ENCODE data around the gene DDX1.
A peak's percentile ranks its signal among the peaks of the same experiment; 100 is the strongest.

DDX1 gene

GRCh38 chr2:15562354-15563031, 29.2 kb upstream of the DDX1 start:
- no peak for DNase-seq

DNA sequence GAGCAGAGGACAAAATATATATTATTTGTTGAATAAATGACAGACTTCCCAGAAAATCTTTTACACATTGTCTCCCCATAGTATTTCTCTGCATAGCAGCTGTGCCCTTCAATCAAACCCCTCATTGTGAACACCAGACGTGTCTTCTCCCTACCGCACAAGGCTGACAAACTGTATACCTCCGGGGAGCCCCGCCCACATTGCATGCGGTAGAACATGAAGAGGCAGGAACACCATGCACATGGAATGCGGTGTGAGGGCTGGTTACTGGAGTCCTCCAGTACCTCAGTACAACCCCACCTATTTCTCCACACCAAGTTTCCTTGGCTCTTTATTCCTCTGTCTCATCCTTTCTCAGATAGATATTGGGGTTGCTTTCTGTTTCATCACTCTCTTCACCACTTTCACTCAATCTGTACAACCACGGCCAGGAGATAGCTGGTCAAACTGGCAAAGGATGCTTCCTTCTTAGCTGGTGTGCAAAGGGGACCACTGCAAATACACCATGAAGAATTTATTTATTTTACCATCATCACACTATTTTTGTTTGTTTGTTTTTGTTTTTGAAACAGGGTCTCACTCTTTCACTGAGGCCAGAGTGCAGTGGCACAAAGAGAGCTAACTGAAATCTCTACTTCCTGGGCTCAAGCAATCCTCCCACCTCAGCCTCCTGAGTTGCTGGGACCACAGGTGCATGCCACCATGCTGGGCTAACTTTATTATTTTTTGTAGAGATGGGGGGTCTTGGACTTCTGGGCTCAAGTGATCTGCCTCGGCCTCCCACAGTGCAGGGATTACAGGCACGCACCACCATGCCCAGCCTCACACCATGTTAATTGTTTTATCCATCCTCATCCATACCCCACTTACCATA, 28.2 kb upstream of the DDX1 start:
- no peak for DNase-seq

DNA sequence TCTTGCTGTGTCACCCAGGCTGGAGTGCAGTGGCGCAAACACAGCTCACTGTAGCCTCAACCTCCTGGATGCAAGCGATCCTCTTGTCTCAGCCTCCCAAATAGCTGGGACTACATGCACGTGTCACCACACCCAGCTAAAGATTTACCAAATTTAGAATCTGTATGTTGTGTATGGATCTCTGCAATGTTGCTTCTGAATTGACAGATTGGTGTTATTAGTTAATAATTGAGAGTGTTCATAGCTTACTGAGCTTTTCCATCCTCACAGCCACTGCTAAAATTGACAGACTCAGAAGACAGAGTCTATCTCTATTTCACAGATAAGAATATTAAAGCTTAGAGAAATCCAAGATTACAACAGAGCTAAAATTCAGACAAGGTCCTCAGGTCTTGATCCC, 26.3 kb upstream of the DDX1 start:
- DNase-seq: no peak

- DNase-seq: no peak
Measured at GRCh38 chr2:15565994-15566671, 25.5 kb upstream of the DDX1 start.

DNA sequence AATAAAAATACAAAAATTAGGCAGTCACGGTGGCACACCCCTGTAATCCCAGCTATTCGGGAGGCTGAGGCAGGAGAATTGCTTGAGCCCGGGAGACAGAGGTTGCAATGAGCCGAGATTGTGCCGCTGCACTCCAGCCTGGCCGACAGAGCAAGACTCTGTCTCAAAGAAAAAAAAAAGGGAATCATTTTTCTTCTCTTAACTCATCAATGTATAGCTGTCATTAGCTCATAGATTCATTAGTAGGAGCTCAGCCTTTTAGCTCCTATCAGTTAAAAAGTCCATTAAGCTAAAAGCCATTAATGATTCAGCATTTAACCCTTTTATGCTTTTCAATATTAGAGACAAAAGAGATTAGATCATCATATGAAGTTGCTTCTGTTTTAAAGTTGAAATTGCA, 24.8 kb upstream of the DDX1 start:
- no peak for DNase-seq

GRCh38 chr2:15568874-15569273, 22.8 kb upstream of the DDX1 start:
- DNase-seq: no peak

GRCh38 chr2:15570104-15570503, 21.6 kb upstream of the DDX1 start:
- DNase-seq: no peak

DNA sequence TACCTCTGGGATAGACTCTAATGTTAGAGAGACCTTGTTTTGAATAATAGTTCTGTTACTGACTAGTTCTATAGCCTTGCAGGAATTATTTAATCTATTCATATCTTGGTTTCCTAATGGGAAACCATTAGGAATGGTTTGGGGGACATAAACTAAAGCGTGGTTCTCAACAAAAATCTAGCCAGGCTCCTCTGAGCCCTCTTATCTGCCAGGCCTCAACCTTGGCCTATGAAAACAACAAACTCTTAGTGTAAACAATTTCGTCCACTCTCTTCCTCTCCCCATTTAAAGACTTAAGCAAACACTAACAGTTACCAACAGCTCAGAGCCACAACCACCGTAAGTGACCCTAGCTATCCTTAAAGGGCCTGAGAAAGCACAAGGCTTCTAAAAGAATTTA, 19.9 kb upstream of the DDX1 start:
- no peak for DNase-seq

DNA sequence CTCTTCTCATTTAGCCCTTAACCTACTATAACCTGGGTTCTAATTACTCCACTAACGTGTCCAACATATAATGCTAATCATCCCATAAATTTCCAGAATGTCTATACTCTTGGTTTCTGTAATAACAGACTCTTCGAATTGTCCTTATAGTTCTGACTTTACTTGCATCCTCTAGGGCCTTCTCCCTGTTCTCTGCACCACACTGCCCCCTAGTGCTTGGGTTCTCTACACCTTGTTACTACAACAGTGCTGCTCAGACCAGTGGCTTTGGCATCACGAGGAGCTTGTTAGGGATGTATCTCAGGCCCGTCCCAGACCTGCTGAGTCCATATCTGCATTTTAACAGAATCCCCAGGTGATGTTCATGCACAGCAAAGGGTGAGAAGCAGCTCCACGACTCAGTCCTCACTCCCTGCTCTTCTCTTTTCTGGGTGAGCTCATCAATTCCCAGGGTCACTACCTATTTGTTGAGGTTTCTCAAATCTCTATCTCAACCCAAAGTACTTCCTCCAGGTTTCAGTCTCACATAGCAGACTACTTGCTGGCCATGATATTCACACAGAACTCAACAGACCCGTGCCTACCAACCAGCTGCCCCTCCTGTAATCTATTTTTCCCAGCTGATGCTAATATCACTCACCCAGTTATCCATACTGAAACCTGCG, 14.5 kb upstream of the DDX1 start:
- peak; percentile 87 to 93 for DNase-seq

- no peak for DNase-seq
Measured at GRCh38 chr2:15579641-15580040, 12.0 kb upstream of the DDX1 start.

DNA sequence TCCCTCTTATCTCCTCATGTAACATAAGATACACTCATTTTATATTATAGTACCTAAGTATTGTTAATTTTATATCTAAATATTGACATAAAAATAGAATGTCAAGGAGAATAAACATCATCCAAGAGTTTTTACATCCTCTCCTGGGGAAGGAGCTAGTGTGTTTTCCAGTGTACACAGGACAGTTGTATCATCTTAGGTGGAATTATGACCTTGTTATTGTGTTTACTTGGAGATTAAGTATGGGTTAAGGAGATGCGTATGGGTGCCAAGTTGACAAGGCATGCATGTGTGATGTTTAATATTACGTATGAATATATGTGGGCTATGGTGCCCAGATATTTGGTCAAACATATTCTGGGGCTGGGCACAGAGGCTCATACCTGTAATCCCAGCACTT, 11.2 kb upstream of the DDX1 start:
- no peak for DNase-seq

GRCh38 chr2:15582710-15583357, 8.8 kb upstream of the DDX1 start:
- no peak for DNase-seq

GRCh38 chr2:15583826-15584225, 7.8 kb upstream of the DDX1 start:
- DNase-seq: no peak

GRCh38 chr2:15584316-15584715, 7.4 kb upstream of the DDX1 start:
- no peak for DNase-seq

- DNase-seq: no peak
Measured at GRCh38 chr2:15584767-15585469, 6.8 kb upstream of the DDX1 start.

- peak; percentile 68 to 82 for DNase-seq
Measured at GRCh38 chr2:15588329-15588919, 3.2 kb upstream of the DDX1 start.

GRCh38 chr2:15591373-15591691, 336 bp upstream of the DDX1 start:
- no peak for DNase-seq

DNA sequence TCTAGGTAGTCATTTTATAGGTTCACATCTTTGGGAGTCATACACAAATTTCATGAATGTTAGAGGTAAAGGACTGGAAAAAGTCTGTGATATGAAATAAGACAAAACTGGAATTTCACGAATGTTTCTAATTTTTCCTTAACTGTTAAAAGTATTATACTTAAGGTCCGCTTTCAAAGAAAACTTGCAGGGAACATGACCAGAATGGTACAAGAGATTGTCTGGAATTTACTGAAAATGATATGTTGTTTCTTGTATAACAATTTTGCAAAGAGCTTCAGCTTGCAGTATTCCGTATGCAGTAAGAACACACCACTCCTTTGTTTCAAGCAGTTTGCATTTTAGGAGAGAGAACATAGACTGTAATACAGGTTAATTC, 1.6 kb downstream of the DDX1 start:
- DNase-seq: no peak

DNA sequence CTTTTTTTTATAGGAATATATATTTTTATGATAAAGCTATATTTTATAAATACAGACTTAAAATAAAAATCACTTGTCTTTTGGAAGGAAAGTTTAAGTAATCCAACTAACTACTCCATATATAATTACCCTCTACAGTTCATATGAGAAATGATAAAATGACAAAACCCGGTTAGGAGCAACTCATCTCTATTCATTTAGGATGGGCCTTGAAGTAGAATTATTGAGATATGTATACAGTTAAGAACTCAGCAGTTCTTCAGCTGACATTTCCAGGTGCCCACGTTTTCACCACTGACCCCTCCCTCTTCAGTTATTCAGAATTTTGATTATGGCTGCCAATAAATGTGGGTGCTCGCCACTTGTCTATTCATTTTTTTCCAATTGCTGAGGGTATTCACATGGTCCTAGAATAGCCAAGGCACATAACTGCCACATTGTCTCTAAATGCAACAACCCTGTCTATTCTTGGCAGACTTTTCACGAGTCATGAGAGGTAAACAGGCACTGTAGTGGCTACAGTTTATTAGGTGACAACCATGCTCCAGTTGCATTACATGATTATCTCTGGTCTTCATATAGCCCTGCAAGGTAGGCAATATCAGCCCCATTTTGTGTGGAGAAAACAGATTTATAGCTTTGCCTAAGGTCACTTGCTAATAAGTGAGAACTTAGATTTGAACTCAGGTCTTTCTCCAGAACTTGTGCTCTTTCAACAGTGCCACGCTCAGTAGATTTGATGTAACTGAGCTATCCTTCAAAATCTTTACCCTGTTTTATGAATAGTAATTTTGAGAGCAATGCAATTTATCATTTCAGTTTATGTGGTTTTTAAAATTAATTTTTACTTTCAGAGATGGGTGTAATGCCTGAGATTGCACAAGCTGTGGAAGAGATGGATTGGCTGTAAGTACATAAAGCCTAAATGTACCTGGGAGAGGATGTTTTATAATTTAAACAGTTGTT, 2.9 kb downstream of the DDX1 start:
- no peak for DNase-seq

GRCh38 chr2:15595342-15595905, 3.8 kb downstream of the DDX1 start:
- DNase-seq: no peak
